Gastrocnemius medialis (tissue), 4 donors: ENCODE measurements around the gene ME3. TPM values are rescaled to one million over a fixed set of nuclear protein-coding genes. Genes with fewer than 3 reads are reported as not detected.
A peak's percentile ranks its signal among the peaks of the same experiment; 100 is the strongest.

Source experiments
- ATAC-seq, 2 donors: fragments of 150-250 bp; one replicate each; pipeline ENCODE4 v1.9.1; 2016
- DNase-seq, 2 donors: peaks; one replicate each; pipeline ENCODE4 v3.0.0-alpha.2; 2019
- H3K27ac ChIP-seq, 4 donors: fragments of 200-600 bp; sonication (generic); 1 replicate in 1 of 4; 2 replicates in 3 of 4; pipeline ENCODE4 v1.5.1; 2016 to 2018; ENCODE audit warnings: mild to moderate bottlenecking in 2 of 4, moderate library complexity in 1 of 4
- H3K27me3 ChIP-seq, 3 donors: fragments of 200-600 bp; sonication (generic) in 2 of 3; 1 replicate in 1 of 3; 2 replicates in 2 of 3; pipeline versions ENCODE4 v1.5.1 to v1.6.0; 2016 to 2019; ENCODE audit warnings: mild to moderate bottlenecking in 1 of 3, moderate library complexity in 1 of 3
- H3K36me3 ChIP-seq, 2 donors: fragments of 200-600 bp; sonication (generic) in 1 of 2; one replicate each; pipeline ENCODE4 v1.5.1; 2017 to 2018
- H3K4me1 ChIP-seq, 2 donors: fragments of 200-600 bp; sonication (generic) in 1 of 2; one replicate each; pipeline ENCODE4 v1.5.1; 2016 to 2017; ENCODE audit warnings: mild to moderate bottlenecking in 2 of 2
- H3K4me3 ChIP-seq, 4 donors: fragments of 200-600 bp; sonication (generic) in 3 of 4; 1 replicate in 1 of 4; 2 replicates in 3 of 4; pipeline ENCODE4 v1.5.1; 2016 to 2019; ENCODE audit warnings: mild to moderate bottlenecking in 2 of 4
- H3K9me3 ChIP-seq, 3 donors: fragments of 200-600 bp; sonication (generic) in 2 of 3; 1 replicate in 1 of 3; 2 replicates in 2 of 3; pipeline ENCODE4 v1.5.1; 2016 to 2019
- POLR2A ChIP-seq, 2 donors: fragments of 450-650 bp; IDR thresholded peaks; one replicate each; pipeline ENCODE4 v1.6.1; 2017; ENCODE audit warnings: antibody characterized with exemption in 2 of 2, mild to moderate bottlenecking in 2 of 2, moderate library complexity in 2 of 2
- in situ Hi-C, 4 donors: fragments of 200-750 bp; cut with MboI; loops; one replicate each; pipeline versions ENCODE4 v1.15.0 to v1.8.0; 2017; ENCODE audit warnings: low sequenced_read_pairs in 4 of 4
- intact Hi-C: fragments of 100-400 bp; cut with DNase I; formaldehyde crosslinking; loops from one replicate; pipeline ENCODE4 v1.15.1; 2023; ENCODE audit warnings: low total_unique reads
- total RNA-seq, 4 donors: library from RNA; depleted of rRNA; stranded (reverse); fragments of >200 nt; gene quantifications; one replicate each; pipeline versions ENCODE4 v1.1.0 to v1.2.3, GENCODE V29; 2016
- TF ChIP-seq, protein P1 (sequence below), 5 experiments: fragments of 450-650 bp in 3 of 5; fragments of 200-600 bp in 2 of 5; sonication (generic) in 2 of 5; IDR thresholded peaks in 4 of 5; conservative IDR thresholded peaks in 1 of 5; 1 replicate in 4 of 5; 2 replicates in 1 of 5; pipeline ENCODE4 v1.5.1; 2016 to 2019; ENCODE audit warnings: antibody characterized with exemption in 5 of 5, mild to moderate bottlenecking in 3 of 5, moderate library complexity in 3 of 5

Gene ME3
- total RNA-seq, 4 donors from 2014 or later: 4.2 to 17.0 (median 15.7) TPM

DNA sequence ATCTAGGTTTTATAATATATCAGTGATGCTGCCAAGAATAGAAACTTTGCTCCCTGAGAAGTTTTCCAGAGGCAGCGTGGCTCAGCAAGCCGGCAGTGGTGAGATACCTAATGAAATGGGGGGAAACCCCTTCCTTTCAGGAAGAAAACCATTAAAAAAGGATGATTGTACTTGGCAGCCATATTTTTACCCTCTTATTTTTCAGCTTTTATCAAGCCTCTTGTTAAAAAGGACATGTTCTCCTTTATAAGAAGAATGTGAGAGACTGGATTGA is 9.0 kb upstream of the ME3 start:
- H3K4me3 ChIP-seq: no peak overlapping the region
- H3K4me1 ChIP-seq: peaks cover 18 to 22% of the 10 kb centered on the region in 2 donors
- ATAC-seq (no peak), DNase-seq (no peak)
- no peaks in the 10 kb centered on the region for H3K27me3 ChIP-seq
- no peak for TF ChIP-seq POLR2A (IDR thresholded peaks at IDR 0.05)
- TF ChIP-seq, protein P1, sequence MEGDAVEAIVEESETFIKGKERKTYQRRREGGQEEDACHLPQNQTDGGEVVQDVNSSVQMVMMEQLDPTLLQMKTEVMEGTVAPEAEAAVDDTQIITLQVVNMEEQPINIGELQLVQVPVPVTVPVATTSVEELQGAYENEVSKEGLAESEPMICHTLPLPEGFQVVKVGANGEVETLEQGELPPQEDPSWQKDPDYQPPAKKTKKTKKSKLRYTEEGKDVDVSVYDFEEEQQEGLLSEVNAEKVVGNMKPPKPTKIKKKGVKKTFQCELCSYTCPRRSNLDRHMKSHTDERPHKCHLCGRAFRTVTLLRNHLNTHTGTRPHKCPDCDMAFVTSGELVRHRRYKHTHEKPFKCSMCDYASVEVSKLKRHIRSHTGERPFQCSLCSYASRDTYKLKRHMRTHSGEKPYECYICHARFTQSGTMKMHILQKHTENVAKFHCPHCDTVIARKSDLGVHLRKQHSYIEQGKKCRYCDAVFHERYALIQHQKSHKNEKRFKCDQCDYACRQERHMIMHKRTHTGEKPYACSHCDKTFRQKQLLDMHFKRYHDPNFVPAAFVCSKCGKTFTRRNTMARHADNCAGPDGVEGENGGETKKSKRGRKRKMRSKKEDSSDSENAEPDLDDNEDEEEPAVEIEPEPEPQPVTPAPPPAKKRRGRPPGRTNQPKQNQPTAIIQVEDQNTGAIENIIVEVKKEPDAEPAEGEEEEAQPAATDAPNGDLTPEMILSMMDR (IDR thresholded peaks at IDR 0.05 in 4 of 5, conservative IDR thresholded peaks at IDR 0.05 in 1 of 5): no peak
- in situ Hi-C loops (no loop called here), intact Hi-C loops (no loop called here)
- H3K36me3 ChIP-seq: no peaks in the 10 kb centered on the region
- H3K27ac ChIP-seq: peak overlapping the region; percentile 5 to 68 (median 51)
- no peaks in the 10 kb centered on the region for H3K9me3 ChIP-seq

DNA sequence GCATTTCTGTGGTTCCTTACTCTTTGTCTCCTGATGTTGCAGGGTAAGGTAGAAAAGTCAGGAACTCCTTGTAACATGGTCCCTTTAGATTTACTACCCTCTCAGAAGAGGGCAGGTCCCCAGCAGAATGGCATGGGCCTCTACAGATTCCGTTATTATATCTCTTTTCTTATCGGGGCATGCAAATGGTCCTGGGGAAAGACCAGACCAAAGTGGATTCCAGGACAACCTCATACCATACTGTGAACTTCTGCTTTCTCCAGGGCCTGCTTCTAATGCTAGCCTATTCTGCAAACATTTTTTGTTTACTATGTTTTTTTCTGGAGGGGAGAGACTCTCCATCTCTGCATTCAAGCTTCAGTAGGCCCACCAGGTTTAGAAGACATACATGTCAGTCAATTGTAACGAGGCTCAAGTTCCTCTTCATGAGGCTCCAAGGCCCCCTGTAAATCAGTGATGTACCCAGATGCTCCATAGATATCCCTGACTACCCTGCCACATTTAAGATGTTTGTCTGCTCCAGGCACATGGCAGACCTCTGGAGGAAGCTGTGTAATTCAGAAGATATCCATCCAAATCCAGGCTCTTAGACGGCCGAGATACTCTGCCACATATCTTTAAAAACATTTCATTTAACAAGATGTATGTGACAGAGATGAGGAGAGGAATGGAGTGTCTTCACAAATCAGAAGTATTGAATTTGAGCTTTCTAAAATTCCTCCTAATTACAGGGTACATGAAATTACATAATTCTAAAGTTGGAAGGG is 8.5 kb upstream of the ME3 start:
- H3K4me3 ChIP-seq: no peak overlapping the region
- H3K9me3 ChIP-seq: no peaks in the 10 kb centered on the region
- peak overlapping the region; percentile 25 to 68 (median 51) for H3K27ac ChIP-seq
- no peaks in the 10 kb centered on the region for H3K27me3 ChIP-seq
- no peak for ATAC-seq
- in situ Hi-C loops (no loop called here), intact Hi-C loops (no loop called here)
- H3K4me1 ChIP-seq: peaks cover 20 to 24% of the 10 kb centered on the region in 2 donors
- TF ChIP-seq POLR2A (IDR thresholded peaks at IDR 0.05): no peak
- TF ChIP-seq, protein P1 (IDR thresholded peaks at IDR 0.05 in 4 of 5, conservative IDR thresholded peaks at IDR 0.05 in 1 of 5): no peak
- no peaks in the 10 kb centered on the region for H3K36me3 ChIP-seq
- DNase-seq: no peak

DNA sequence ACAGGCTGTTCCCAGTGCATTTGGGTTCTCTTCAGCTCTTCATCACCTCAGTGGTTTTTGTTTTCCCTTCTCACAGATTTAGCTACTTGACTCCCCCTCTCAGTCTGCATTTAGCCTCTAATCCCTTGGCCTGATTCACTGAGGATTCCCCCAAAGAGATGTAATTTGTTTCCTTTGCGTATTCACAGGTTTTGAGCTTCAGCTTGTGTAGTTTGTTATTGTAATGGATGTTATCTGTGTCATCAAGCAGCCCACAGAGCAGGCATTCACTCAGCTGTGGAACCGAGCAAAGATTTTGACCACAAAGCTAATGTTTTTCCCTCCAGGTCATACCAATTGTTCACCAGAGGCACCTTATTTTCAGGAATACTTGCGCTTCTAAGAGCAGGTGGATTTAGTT is 6.4 kb upstream of the ME3 start:
- Histone ChIP-seq H3K9me3 (no peaks in the 10 kb centered on the region), H3K36me3 (no peaks in the 10 kb centered on the region), H3K27me3 (no peaks in the 10 kb centered on the region), H3K27ac (peak overlapping the region in 1 of 4 donors; percentile 29), H3K4me3 (no peak overlapping the region), H3K4me1 (peaks cover 21 to 36% of the 10 kb centered on the region in 2 donors)
- ATAC-seq: no peak
- intact Hi-C loops: loop anchor here (10.0 kb wide), 1 partner anchor 434 kb away; the partner anchor contains the start of gene EED
- in situ Hi-C loops: loop anchor here in 3 of 4 donors (10.0 kb wide), 3 partner anchors 116 to 136 kb away; partner anchors contain the start of gene PRSS23 (in 1 of the 3)
- TF ChIP-seq, protein P1 (IDR thresholded peaks at IDR 0.05 in 4 of 5, conservative IDR thresholded peaks at IDR 0.05 in 1 of 5): no peak
- TF ChIP-seq POLR2A (IDR thresholded peaks at IDR 0.05): no peak
- no peak for DNase-seq

DNA sequence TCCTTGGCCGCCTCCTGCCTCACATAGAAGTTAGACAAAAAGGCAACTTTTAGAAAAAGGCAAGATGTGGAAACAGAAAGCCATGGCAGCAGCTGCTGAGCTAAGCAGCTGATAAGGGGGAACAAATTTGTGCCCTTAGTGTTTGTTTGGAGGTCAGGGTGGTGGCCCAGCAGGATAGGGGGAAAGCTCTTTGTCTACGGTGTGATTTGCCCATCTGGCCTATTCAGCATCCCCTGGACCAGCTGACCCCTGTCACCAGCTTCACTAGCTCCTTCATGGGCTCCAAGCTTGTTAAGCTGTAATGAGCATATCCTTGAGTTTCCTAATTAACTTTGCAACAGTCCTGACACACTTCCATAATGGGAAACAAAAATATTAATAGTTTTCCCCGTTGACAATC is 5.9 kb upstream of the ME3 start:
- no peak for ATAC-seq
- H3K4me1 ChIP-seq: peaks cover 19 to 40% of the 10 kb centered on the region in 2 donors
- in situ Hi-C loops: loop anchor here in 3 of 4 donors (10.0 kb wide), 3 partner anchors 117 to 137 kb away; partner anchors contain the start of gene PRSS23 (in 1 of the 3)

More for the DNA sequence above, 5.9 kb upstream of the ME3 start:
- TF ChIP-seq, protein P1 (IDR thresholded peaks at IDR 0.05 in 4 of 5, conservative IDR thresholded peaks at IDR 0.05 in 1 of 5): no peak
- no peak for TF ChIP-seq POLR2A (IDR thresholded peaks at IDR 0.05)
- intact Hi-C loops: loop anchor here (10.0 kb wide), 1 partner anchor 433 kb away; the partner anchor contains the start of gene EED
- no peaks in the 10 kb centered on the region for H3K36me3 ChIP-seq
- no peaks in the 10 kb centered on the region for H3K27me3 ChIP-seq
- H3K9me3 ChIP-seq: no peaks in the 10 kb centered on the region
- no peak for DNase-seq
- no peak overlapping the region for H3K4me3 ChIP-seq
- H3K27ac ChIP-seq: peak overlapping the region in 1 of 4 donors; percentile 29
